Pancreas (tissue), 10 donors: ENCODE results near the gene BCS1L. TPM values are rescaled to one million over a fixed set of nuclear protein-coding genes. Genes with fewer than 3 reads are reported as not detected.

Experiments
- ATAC-seq, 4 donors: fragments of 200-7000 bp; cut with Tn5 transposase; one replicate each; pipeline versions ENCODE4 v1.8.0 to v1.9.1; 2020; ENCODE audit warnings: mild to moderate bottlenecking in 4 of 4, moderate library complexity in 4 of 4
- DNase-seq, 6 donors: peaks; one replicate each; pipeline ENCODE4 v3.0.0-alpha.2; 2020
- FAIRE-seq: peaks from 2 replicates; lab custom pipeline; 2012; peaks lifted over from hg19 to GRCh38; lab: Jason Lieb, UNC
- H3K27ac ChIP-seq, 4 donors: fragments of 200-600 bp; sonication (generic); 1 replicate in 3 of 4; 2 replicates in 1 of 4; pipeline versions ENCODE4 v1.5.0 to v1.8.0; 2020
- H3K27me3 ChIP-seq, 4 donors: fragments of 200-600 bp; one replicate each; pipeline ENCODE4 v1.8.0; 2021
- H3K36me3 ChIP-seq, 3 donors: fragments of 200-600 bp; sonication (generic) in 1 of 3; one replicate each; pipeline versions ENCODE4 v1.5.0 to v1.8.0; 2020 to 2021
- H3K4me1 ChIP-seq, 3 donors: fragments of 200-600 bp; one replicate each; pipeline ENCODE4 v1.8.0; 2021
- H3K4me3 ChIP-seq, 4 donors: fragments of 200-600 bp; sonication (generic) in 2 of 4; one replicate each; pipeline versions ENCODE4 v1.5.0 to v1.8.0; 2020 to 2021
- H3K9me3 ChIP-seq, 4 donors: fragments of 200-600 bp; one replicate each; pipeline ENCODE4 v1.8.0; 2021
- WGBS, 2 donors: extraction: QIAGEN DNeasy Blood & Tissue Kit; methylation state at CpG; one replicate each; pipeline ENCODE4 v1.1.7; 2013; 5-methylcytosine and 5-hydroxymethylcytosine counted together
- intact Hi-C, 3 donors: fragments of 100-400 bp; cut with DNase I; formaldehyde crosslinking; loops; one replicate each; pipeline versions ENCODE4 v1.11.1 to v1.14.2; 2022
- polyA plus RNA-seq, 2 donors: library from polyadenylated mRNA; stranded (reverse); fragments of 200-250 nt; gene quantifications; one replicate each; pipeline ENCODE4 v1.2.3, GENCODE V29; 2013
- total RNA-seq, 6 donors: library from RNA; stranded (reverse); fragmentation: NEBNext Ultra II Directional in 4 of 6; extraction: Animal tissue kit (Norgen Biotek cat#: 25700) in 4 of 6; gene quantifications; one replicate each; pipeline versions ENCODE4 v1.2.1 to v1.2.4, GENCODE V29; 2021 to 2023
- TF ChIP-seq, protein P1 (sequence below), 4 donors: fragments of 200-600 bp; sonication (generic) in 3 of 4; IDR thresholded peaks; one replicate each; pipeline versions ENCODE4 v1.5.0 to v1.8.0; 2021; ENCODE audit warnings: antibody characterized with exemption in 4 of 4
- donor health status: healthy with polysubstance abuse.
- donor health status: DM: no; HTN: no; CAD: no; lungs with moderate emphysema.
- donor health status: DM: no; HTN: no; CAD: no.
- donor health status: control.
- donor health status: control.
- donor health status: Bipolar disorder and iron deficiency.
- donor health status: DM: yes; HTN: yes; CAD: no.
- donor health status: DM: no; HTN: no; CAD: no.
- donor health status: DM: no; HTN: no; CAD: no.
- donor health status: DM: yes; HTN: yes; CAD: no.

Gene BCS1L
- total and polyA plus RNA-seq, 8 donors = 16.3 to 110 (median 27.4) TPM

- ATAC-seq (peak; percentile 52 to 64 (median 54)), DNase-seq (peak in 1 of 6 donors; percentile 14), FAIRE-seq (no peak)
- Histone ChIP-seq H3K36me3 (peaks cover 11 to 71% (median 20%) of the 10 kb centered on the region in 3 donors), H3K4me1 (no peaks in the 10 kb centered on the region), H3K27me3 (no peaks in the 10 kb centered on the region), H3K4me3 (no peak overlapping the region), H3K9me3 (no peaks in the 10 kb centered on the region), H3K27ac (peak overlapping the region in 3 of 4 donors; percentile 49 to 67 (median 58))
- intact Hi-C loops = no loop called here
- TF ChIP-seq, protein P1, sequence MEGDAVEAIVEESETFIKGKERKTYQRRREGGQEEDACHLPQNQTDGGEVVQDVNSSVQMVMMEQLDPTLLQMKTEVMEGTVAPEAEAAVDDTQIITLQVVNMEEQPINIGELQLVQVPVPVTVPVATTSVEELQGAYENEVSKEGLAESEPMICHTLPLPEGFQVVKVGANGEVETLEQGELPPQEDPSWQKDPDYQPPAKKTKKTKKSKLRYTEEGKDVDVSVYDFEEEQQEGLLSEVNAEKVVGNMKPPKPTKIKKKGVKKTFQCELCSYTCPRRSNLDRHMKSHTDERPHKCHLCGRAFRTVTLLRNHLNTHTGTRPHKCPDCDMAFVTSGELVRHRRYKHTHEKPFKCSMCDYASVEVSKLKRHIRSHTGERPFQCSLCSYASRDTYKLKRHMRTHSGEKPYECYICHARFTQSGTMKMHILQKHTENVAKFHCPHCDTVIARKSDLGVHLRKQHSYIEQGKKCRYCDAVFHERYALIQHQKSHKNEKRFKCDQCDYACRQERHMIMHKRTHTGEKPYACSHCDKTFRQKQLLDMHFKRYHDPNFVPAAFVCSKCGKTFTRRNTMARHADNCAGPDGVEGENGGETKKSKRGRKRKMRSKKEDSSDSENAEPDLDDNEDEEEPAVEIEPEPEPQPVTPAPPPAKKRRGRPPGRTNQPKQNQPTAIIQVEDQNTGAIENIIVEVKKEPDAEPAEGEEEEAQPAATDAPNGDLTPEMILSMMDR (IDR thresholded peaks at IDR 0.05) = no peak
- WGBS, 2 donors = 62 to 71% methylated on average over 11 of the region's 11 CpGs
Observed at GRCh38 chr2:218644721-218645120, 14.8 kb upstream of the BCS1L start.

DNA sequence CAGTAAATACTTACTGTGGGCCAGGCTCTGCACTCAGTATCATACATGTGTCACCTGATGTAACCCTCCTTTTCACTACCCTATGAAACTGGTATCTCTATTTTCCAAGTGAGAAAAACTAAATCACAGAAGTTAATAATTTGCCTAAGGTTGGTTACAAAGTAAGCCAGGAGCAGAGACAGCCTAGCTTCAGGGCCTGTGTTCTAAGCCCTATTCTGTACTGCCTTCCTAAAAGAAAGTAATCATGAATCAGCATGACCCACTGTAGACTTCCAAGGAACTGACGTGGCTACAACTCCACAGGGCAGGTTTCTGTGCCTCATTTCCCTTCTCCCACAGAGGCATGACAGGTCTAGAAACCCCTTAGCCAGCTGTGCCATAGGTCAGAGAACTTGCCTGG, 14.4 kb upstream of the BCS1L start:
- H3K36me3 ChIP-seq = peaks cover 11 to 73% (median 20%) of the 10 kb centered on the region in 3 donors
- DNase-seq (no peak), FAIRE-seq (no peak), ATAC-seq (peak; percentile 32 to 66 (median 62))
- H3K9me3 ChIP-seq = no peaks in the 10 kb centered on the region
- intact Hi-C loops = no loop called here
- TF ChIP-seq, protein P1 (IDR thresholded peaks at IDR 0.05) = no peak
- H3K27ac ChIP-seq = peak overlapping the region in 3 of 4 donors; percentile 26 to 67 (median 58)
- no peak overlapping the region for H3K4me3 ChIP-seq
- no peaks in the 10 kb centered on the region for H3K27me3 ChIP-seq
- no peaks in the 10 kb centered on the region for H3K4me1 ChIP-seq
- 53 to 68% methylated on average over 1 of the region's 1 CpG for WGBS, 2 donors

GRCh38 chr2:218648088-218648786, 11.2 kb upstream of the BCS1L start:
- H3K4me1 ChIP-seq = no peaks in the 10 kb centered on the region
- no peak overlapping the region for H3K27ac ChIP-seq
- WGBS, 2 donors = 71 to 74% methylated on average over 9 of the region's 9 CpGs
- no peaks in the 10 kb centered on the region for H3K9me3 ChIP-seq
- no peak for FAIRE-seq
- intact Hi-C loops = no loop called here
- no peak overlapping the region for H3K4me3 ChIP-seq
- peaks cover 9 to 78% (median 20%) of the 10 kb centered on the region in 3 donors for H3K36me3 ChIP-seq
- no peaks in the 10 kb centered on the region for H3K27me3 ChIP-seq
- peak in 2 of 6 donors; percentile 18 to 43 for DNase-seq
- TF ChIP-seq, protein P1 (IDR thresholded peaks at IDR 0.05) = peak; percentile 46 to 77 (median 66)
- peak in 3 of 4 donors; percentile 77 to 86 (median 79) for ATAC-seq

GRCh38 chr2:218648787-218649100, 10.7 kb upstream of the BCS1L start:
- TF ChIP-seq, protein P1 (IDR thresholded peaks at IDR 0.05) = peak in 1 of 4 donors; percentile 0
- no peaks in the 10 kb centered on the region for H3K4me1 ChIP-seq
- no peaks in the 10 kb centered on the region for H3K9me3 ChIP-seq
- peaks cover 8 to 77% (median 20%) of the 10 kb centered on the region in 3 donors for H3K36me3 ChIP-seq
- DNase-seq (no peak), FAIRE-seq (no peak), ATAC-seq (no peak)
- WGBS, 2 donors = 85 to 91% methylated on average over 11 of the region's 11 CpGs
- intact Hi-C loops = no loop called here
- no peak overlapping the region for H3K27ac ChIP-seq
- H3K4me3 ChIP-seq = no peak overlapping the region
- H3K27me3 ChIP-seq = no peaks in the 10 kb centered on the region

DNA sequence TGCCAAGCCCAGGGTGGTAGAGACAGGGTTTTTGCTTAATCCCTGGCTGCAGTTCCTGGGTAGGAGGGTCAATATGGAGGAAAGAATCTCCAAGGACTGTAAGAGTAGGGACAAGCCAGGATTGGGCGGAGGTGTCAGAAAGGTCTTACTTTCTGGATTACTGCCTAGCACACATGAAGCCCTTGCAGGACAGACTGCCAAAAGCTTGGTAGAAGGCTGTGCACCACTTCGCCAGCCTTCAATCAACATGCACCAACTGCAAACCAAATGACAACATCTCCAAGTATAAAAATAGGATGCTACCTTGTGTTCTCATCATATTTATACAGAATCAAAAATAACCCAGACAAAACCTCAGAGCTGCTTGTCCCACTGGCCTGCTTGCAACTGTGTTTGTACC, 3.7 kb upstream of the BCS1L start:
- Histone ChIP-seq H3K9me3 (no peaks in the 10 kb centered on the region), H3K27ac (no peak overlapping the region), H3K4me1 (peaks cover 0 to 15% (median 11%) of the 10 kb centered on the region in 3 donors), H3K36me3 (peaks cover 0 to 41% (median 0%) of the 10 kb centered on the region in 3 donors), H3K27me3 (no peaks in the 10 kb centered on the region), H3K4me3 (no peak overlapping the region)
- intact Hi-C loops = loop anchor here in 1 of 3 donors (10.0 kb wide), 1 partner anchor 251 kb away; no protein-coding TSS in a partner anchor
- TF ChIP-seq, protein P1 (IDR thresholded peaks at IDR 0.05) = no peak
- 94 to 98% methylated on average over 2 of the region's 2 CpGs for WGBS, 2 donors
- no peak for ATAC-seq
- DNase-seq = no peak
- no peak for FAIRE-seq
